Amygdala (tissue), 56 donors: ENCODE results near the gene DDX41.
"Not testable (repeated sequence)": the region's sequence is repeated elsewhere in the genome, so short reads cannot be mapped to it uniquely, and the experiment has no call there.

Experiments
- DNase-seq, 56 donors: peaks; one replicate each; lab custom pipeline; 2025; lab: John Stamatoyannopoulos, UW

DDX41 gene

GRCh38 chr5:177487144-177487543 is 29.6 kb downstream of the DDX41 start:
- no peak for DNase-seq

DNA sequence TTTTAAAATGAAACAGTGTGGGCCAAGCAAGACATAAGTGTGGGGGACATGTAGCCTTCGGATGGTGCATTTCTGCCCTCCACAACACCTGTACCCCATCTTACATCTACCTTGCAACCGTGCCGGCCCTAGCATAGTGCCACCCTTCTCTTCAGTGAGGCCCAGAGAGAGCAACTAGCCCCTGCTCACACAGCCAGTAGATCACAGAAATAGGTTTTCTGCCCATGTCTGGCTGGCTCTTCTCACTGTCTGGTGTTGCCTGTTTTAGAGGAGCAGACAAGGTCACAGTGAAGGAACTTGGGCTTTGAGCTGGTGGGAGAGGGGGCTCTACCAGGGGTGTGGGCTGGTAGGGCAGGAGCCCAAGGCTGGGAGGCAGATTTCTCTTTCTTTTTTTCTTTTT is 30.5 kb downstream of the DDX41 start:
- no peak for DNase-seq

- not testable (repeated sequence) for DNase-seq
Measured at GRCh38 chr5:177485753-177486152, 31.0 kb downstream of the DDX41 start.

- no peak for DNase-seq
Measured at GRCh38 chr5:177484902-177485549, 31.7 kb downstream of the DDX41 start.

DNA sequence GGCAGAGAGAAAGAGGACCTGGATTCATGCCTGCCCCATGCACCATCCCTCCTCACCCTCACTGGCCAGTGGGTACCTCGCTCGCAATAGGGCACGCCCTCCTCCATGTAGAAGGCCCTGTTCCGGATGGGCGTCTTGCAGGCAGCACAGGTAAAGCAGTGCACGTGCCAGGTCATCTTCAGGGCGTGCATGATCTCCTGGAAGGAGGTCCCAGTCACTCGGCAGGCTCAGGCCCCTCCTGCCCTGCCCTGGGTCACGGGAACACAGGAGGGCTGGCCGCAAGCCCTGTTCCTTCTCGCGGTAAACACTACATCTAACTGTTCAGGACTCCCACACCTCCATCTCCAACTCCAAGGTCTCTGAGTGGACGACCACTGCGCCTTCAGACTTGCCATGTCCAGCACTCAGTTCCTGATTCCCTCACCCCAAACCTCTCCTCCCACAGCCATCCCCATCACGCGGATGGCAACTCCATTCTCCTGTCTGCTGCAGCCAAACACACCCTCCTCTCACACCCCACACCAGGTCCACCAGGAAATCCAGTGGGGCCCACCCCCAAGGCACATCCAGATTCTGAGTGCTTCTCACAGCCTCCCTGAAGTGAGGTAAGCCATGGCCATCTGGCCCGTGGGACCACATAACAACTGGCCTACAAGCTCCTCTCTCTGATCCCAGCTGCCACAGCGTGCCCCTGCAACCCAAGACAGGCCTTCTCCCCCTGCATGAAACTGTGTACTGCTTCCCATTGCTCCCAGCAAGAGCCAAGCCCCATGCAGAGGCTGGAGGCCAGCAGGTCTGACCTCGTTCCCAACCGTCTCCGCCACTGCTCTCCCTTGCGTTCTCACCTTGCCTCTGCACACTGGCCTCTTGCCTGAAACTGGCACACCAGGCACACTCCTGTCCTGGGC is 32.5 kb downstream of the DDX41 start:
- DNase-seq = no peak

- no peak for DNase-seq
Measured at GRCh38 chr5:177483042-177483441, 33.7 kb downstream of the DDX41 start.

DNA sequence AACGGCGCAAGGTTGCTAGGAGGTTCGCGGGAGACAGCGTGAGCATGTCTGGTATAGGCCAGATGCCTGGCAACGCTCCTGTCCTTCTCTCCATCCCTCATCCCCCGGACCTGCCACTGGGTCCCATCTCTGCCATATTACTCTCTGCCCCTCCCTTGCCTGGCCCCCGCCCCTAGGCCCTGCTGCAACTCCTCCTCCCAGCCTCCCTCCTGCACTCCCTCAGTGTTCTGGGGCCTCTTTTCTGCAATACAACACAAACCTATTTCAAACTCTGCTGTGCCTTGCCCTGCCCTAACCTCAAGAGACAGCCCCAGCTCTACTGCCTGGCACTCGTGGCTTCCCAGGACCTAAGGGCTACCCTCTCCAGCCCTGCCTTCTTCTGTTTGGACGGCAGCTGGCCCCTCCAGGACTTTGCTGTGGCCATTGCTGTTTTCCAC is 34.4 kb downstream of the DDX41 start:
- DNase-seq = no peak

DNA sequence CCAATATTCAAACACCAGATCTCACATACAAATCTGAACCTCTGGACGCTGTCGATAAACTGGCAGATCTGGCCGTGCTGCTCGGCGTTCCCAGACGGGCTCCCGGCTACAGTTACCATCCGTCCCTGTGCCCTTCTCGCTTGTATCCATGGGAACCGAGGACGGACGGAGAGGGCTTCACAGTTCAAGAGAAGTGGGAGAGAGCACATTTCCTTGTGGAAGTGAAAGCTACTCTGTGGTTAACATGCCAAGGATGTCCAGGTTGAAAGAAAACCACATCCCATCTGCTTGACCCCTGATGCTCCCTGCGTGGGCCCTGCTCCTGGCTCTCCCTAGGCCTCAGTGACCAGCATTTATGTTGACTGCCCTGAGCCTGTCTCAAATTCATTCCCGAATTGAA is 37.0 kb downstream of the DDX41 start:
- no peak for DNase-seq

DNA sequence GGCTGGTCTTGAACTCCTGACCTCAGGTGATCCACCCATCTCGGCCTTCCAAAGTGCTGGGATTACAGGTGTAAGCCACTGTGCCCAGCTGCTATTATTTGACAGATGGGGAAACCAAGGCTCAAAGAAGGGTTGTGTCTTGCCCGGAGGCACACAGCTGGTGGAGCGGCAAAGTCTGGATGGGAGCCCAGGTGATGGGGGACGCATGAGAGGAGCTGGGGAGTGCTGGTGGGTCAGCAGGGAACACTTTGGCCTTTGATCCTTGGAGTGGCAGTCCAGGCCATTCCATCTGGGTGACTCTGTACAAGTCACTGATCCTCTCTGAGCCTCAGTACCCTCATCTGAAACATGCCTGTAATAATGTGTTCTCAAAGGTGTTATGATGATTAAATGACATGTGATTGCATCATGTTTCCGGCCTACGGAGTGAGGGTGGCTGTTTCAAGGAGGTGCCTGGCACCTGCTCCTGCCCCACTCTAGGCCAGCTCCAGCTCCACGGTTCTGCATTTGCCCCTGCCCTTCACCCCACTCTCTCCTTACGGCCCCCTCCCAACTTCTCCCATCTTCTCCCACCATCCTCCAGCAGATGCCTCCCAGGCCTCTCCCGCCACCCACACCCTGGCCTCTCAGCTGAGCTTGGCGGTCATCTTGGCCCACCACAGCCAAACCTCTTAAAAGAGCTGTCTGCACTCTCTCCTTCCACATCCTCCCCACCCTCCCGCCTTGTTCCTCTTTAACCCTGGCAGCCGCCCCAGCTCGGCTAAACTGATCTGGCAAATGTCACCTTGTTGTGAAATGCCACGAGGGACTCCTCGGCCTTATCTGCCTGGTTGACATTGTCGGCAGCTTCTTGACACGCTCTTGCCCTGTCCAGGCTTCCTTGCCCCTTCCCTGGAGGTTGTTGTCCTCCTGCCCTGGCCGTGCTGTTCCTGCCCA is 37.8 kb downstream of the DDX41 start:
- DNase-seq = peak in 5 of 56 donors; percentile 12 to 47 (median 21)

DNA sequence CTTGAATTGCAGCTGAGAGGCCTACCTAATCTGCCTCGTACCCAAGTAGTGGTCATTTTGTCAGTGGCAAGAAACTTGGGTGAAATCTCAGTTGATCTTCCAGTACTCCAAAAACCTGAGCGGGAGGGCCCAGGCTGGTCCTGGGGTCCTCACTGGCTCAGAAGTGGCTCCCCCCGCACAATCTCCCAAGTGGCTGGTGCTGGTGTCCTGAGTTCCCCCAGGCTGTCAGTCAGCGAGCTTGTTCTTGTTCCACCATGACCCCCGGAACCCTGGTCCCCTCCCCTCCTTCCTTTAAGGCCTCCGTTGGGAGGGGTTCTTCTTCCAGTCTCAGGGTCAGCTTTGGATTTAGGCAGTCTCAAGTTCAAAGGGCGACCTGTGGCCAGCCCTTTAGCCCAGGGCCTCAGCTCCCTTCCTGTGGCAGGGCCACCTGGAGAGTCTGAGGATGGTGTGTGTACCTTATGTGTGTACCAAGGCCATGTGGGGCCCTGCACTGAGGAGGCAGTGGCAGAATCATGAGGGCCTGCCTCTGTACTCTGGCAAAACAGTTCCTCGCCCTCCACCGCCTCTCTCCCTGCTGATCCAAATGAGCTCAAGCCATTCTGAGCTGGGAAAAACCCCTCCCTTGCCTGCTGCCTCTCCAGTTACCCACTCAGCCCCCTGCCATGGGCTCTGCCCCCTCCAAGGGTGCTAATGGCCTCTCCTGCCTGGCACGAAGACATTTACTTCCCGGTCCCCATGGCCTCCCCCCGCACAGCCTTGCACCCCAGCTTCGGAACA is 38.9 kb downstream of the DDX41 start:
- no peak for DNase-seq

GRCh38 chr5:177476531-177477233 is 40.1 kb downstream of the DDX41 start:
- DNase-seq = no peak

GRCh38 chr5:177475563-177476427 is 41.0 kb downstream of the DDX41 start:
- no peak for DNase-seq

- DNase-seq = no peak
Measured at GRCh38 chr5:177474846-177475562, 41.8 kb downstream of the DDX41 start.

DNA sequence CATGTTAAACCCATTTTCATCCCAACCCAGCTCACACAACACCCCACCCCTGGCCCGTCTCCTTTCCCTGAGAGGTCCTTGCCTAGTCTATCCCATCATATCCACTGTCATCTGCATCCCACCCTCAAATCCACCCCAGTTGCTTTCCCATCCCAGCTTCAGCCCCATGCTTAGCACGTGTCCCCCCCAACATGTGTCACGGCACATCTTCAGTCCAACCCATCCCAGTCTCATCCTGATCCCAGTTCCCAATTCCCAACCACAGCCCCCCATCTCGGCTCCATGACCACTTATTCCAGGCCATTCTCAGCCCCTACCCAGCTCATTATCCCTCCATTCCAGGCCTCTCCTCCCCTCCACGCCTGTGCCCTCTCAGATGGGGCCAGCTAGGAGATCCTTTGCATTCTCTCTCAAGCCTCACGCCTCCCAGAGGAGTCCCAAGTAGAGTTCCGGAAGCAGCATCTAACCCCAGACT is 42.7 kb downstream of the DDX41 start:
- no peak for DNase-seq

DNA sequence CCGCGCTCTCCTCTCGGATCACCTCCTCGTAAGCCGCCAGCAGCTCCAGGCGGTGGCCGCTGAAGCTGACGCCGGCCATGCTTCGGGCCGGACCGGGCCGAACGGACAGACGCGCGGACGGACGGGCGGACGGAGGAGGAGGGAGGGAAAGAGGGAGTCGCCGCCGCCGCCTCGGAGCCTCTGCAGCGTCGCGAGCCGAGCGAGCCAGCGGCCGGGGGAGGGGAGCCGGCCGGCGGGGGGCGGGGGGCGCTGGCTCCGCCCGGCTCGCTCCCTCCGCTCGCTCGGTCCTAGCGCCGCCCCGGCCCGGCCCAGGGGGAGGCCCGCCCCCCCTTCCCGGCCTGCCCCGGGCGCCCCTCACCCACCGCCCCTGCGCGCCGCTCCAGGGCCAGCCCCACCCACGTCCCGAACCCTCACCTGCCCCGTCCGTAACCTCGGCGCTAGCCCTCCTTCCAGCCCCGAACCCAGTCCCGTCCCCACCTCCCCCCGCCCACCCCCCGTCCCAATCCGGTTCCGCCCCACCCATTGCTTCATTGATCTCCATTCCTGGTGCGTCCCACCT is 43.2 kb downstream of the DDX41 start, which contains the start of gene DBN1:
TSS of gene DBN1 (minus strand) at position 192 of the 559 bp plus-strand sequence. CDS start at position 79, 113 bp downstream.
- peak in 14 of 56 donors; percentile 13 to 61 (median 38) for DNase-seq

- no peak for DNase-seq
Measured at GRCh38 chr5:177472460-177473442, 44.0 kb downstream of the DDX41 start.
